Mesenchymal stem cell (in vitro differentiated cells and primary cell): ENCODE data around the gene UBALD2.

Source experiments
- DNase-seq: peaks from one replicate; pipeline ENCODE4 v3.0.0-alpha.2; 2013
- H2AFZ ChIP-seq: one replicate; pipeline ENCODE4 v1.6.1; 2013; ENCODE audit warnings: low read depth, mild to moderate bottlenecking, control low read depth, inconsistent platforms, low read length, moderate library complexity
- H2AK5ac ChIP-seq: 2 replicates; pipeline ENCODE4 v1.6.1; 2013; ENCODE audit warnings: low read length, moderate library complexity, mild to moderate bottlenecking, inconsistent platforms; ENCODE audit not compliant: severe bottlenecking
- H2BK120ac ChIP-seq: one replicate; pipeline ENCODE4 v1.6.1; 2013; ENCODE audit warnings: low read depth, mild to moderate bottlenecking, inconsistent platforms, low read length, moderate library complexity
- H2BK12ac ChIP-seq, 2 experiments: one replicate each; pipeline ENCODE4 v1.6.1; 2013; ENCODE audit warnings: inconsistent platforms in 2 of 2, low read length in 2 of 2, mild to moderate bottlenecking in 2 of 2, moderate library complexity in 2 of 2, control low read depth in 1 of 2
- H2BK15ac ChIP-seq: one replicate; pipeline ENCODE4 v1.6.1; 2013; ENCODE audit warnings: mild to moderate bottlenecking, low read depth, inconsistent platforms; ENCODE audit not compliant: poor library complexity, severe bottlenecking
- H2BK5ac ChIP-seq: 2 replicates; pipeline ENCODE4 v1.6.1; 2013; ENCODE audit warnings: low read depth, mild to moderate bottlenecking, low read length, control low read depth, inconsistent platforms; ENCODE audit not compliant: poor library complexity, severe bottlenecking
- H3K14ac ChIP-seq, 2 experiments: one replicate each; pipeline ENCODE4 v1.6.1; 2013; ENCODE audit warnings: inconsistent platforms in 2 of 2, low read length in 2 of 2, control low read depth in 1 of 2, mild to moderate bottlenecking in 1 of 2, moderate library complexity in 1 of 2
- H3K18ac ChIP-seq, 2 experiments: one replicate each; pipeline ENCODE4 v1.6.1; 2013; ENCODE audit warnings: inconsistent platforms in 2 of 2, low read length in 2 of 2, control low read depth in 1 of 2, low read depth in 1 of 2, mild to moderate bottlenecking in 1 of 2
- H3K23ac ChIP-seq, 2 experiments: one replicate each; pipeline ENCODE4 v1.6.1; 2013; ENCODE audit warnings: inconsistent platforms in 2 of 2, low read length in 2 of 2, mild to moderate bottlenecking in 2 of 2, moderate library complexity in 2 of 2, control low read depth in 1 of 2
- H3K27ac ChIP-seq: 2 replicates; pipeline ENCODE4 v1.5.1; 2013; ENCODE audit warnings: mild to moderate bottlenecking, moderate library complexity, low read length, control low read depth, inconsistent platforms; ENCODE audit not compliant: poor library complexity, severe bottlenecking
- H3K27me3 ChIP-seq, 2 experiments: 2 replicates each; pipeline versions ENCODE4 v1.6.1 to v1.7.0; 2013; ENCODE audit warnings: low read length in 2 of 2, mild to moderate bottlenecking in 2 of 2, moderate library complexity in 2 of 2, control low read depth in 1 of 2, inconsistent platforms in 1 of 2; ENCODE audit not compliant: control insufficient read depth in 1 of 2, insufficient read depth in 1 of 2
- H3K36me3 ChIP-seq, 2 experiments: 2 replicates each; pipeline versions ENCODE4 v1.6.1 to v1.7.0; 2013; ENCODE audit warnings: low read length in 2 of 2, control low read depth in 1 of 2, inconsistent platforms in 1 of 2, low read depth in 1 of 2, mild to moderate bottlenecking in 1 of 2; ENCODE audit not compliant: insufficient read depth in 2 of 2, control insufficient read depth in 1 of 2
- H3K4ac ChIP-seq, 2 experiments: one replicate each; pipeline ENCODE4 v1.6.1; 2013; ENCODE audit warnings: inconsistent platforms in 2 of 2, low read length in 2 of 2, mild to moderate bottlenecking in 2 of 2, moderate library complexity in 2 of 2, control low read depth in 1 of 2, low read depth in 1 of 2
- H3K4me1 ChIP-seq: 2 replicates; pipeline ENCODE4 v1.6.1; 2013; ENCODE audit warnings: low read depth, low read length, control low read depth; ENCODE audit not compliant: control insufficient read depth, insufficient read depth
- H3K4me2 ChIP-seq: 2 replicates; pipeline ENCODE4 v1.6.1; 2013; ENCODE audit warnings: low read length, mild to moderate bottlenecking, inconsistent platforms; ENCODE audit not compliant: poor library complexity, severe bottlenecking
- H3K4me3 ChIP-seq, 2 experiments: 2 replicates each; pipeline versions ENCODE4 v1.5.1 to v1.7.0; 2013; ENCODE audit warnings: low read length in 2 of 2, mild to moderate bottlenecking in 2 of 2, control low read depth in 1 of 2, low read depth in 1 of 2; ENCODE audit not compliant: insufficient read depth in 1 of 2
- H3K79me1 ChIP-seq: replicated peaks from 2 replicates; pipeline ENCODE4 v1.6.1; 2013; ENCODE audit warnings: mild to moderate bottlenecking, control low read depth, low read length, inconsistent platforms; ENCODE audit not compliant: poor library complexity, severe bottlenecking
- H3K9ac ChIP-seq: 2 replicates; pipeline ENCODE4 v1.7.0; 2013; ENCODE audit warnings: mild to moderate bottlenecking, low read length, moderate library complexity
- H3K9me3 ChIP-seq: 2 replicates; pipeline ENCODE4 v1.7.0; 2013; ENCODE audit warnings: mild to moderate bottlenecking, low read length; ENCODE audit not compliant: control insufficient read depth
- H4K8ac ChIP-seq: one replicate; pipeline ENCODE4 v1.6.1; 2013; ENCODE audit warnings: inconsistent platforms, mild to moderate bottlenecking, low read length, moderate library complexity
- H4K91ac ChIP-seq: one replicate; pipeline ENCODE4 v1.6.1; 2013; ENCODE audit warnings: mild to moderate bottlenecking, low read length, inconsistent platforms
- WGBS: methylation state at CpG from one replicate; pipeline ENCODE4 v1.1.7; 2013; ENCODE audit warnings: mixed read lengths; 5-methylcytosine and 5-hydroxymethylcytosine counted together

The UBALD2 gene

GRCh38 chr17:76260220-76260619, 4.9 kb upstream of the UBALD2 start:
- no peak overlapping the region for H2AFZ ChIP-seq
- peaks cover 8% of the 10 kb centered on the region for H3K4me1 ChIP-seq
- H2BK12ac ChIP-seq: no peak overlapping the region
- no peak overlapping the region for H2BK15ac ChIP-seq
- no peak overlapping the region for H3K27ac ChIP-seq
- no peak for DNase-seq
- H3K23ac ChIP-seq: no peak overlapping the region
- no peak overlapping the region for H3K18ac ChIP-seq
- H3K4ac ChIP-seq: no peak overlapping the region
- H3K9me3 ChIP-seq: no peaks in the 10 kb centered on the region
- no peaks in the 10 kb centered on the region for H3K36me3 ChIP-seq
- no peak overlapping the region for H3K14ac ChIP-seq
- H2AK5ac ChIP-seq: no peak overlapping the region
- H3K4me2 ChIP-seq: no peak overlapping the region
- no peak overlapping the region for H2BK5ac ChIP-seq
- no peak overlapping the region for H4K8ac ChIP-seq
- H4K91ac ChIP-seq: no peak overlapping the region
- no peak overlapping the region for H3K9ac ChIP-seq
- no peaks in the 10 kb centered on the region for H3K27me3 ChIP-seq
- WGBS: 95% methylated on average over 7 of the region's 7 CpGs
- H2BK120ac ChIP-seq: no peak overlapping the region
- H3K4me3 ChIP-seq: no peak overlapping the region
- H3K79me1 ChIP-seq: no peaks in the 10 kb centered on the region

- H2AFZ ChIP-seq: no peak overlapping the region
- H4K8ac ChIP-seq: no peak overlapping the region
- no peaks in the 10 kb centered on the region for H3K9me3 ChIP-seq
- no peaks in the 10 kb centered on the region for H3K36me3 ChIP-seq
- 79% methylated on average over 3 of the region's 5 CpGs for WGBS
- DNase-seq: no peak
- no peak overlapping the region for H3K4me2 ChIP-seq
- H2BK15ac ChIP-seq: no peak overlapping the region
- H3K27ac ChIP-seq: no peak overlapping the region
- H3K79me1 ChIP-seq: no peaks in the 10 kb centered on the region
- H3K9ac ChIP-seq: no peak overlapping the region
- H3K4ac ChIP-seq: no peak overlapping the region
- no peaks in the 10 kb centered on the region for H3K27me3 ChIP-seq
- H2BK12ac ChIP-seq: peak overlapping the region in 1 of 2 experiments; percentile 4
- no peak overlapping the region for H2BK120ac ChIP-seq
- no peak overlapping the region for H2AK5ac ChIP-seq
- H4K91ac ChIP-seq: no peak overlapping the region
- no peak overlapping the region for H3K14ac ChIP-seq
- H2BK5ac ChIP-seq: no peak overlapping the region
- H3K23ac ChIP-seq: no peak overlapping the region
- no peak overlapping the region for H3K4me3 ChIP-seq
- H3K18ac ChIP-seq: no peak overlapping the region
- peaks cover 8% of the 10 kb centered on the region for H3K4me1 ChIP-seq
Measured at GRCh38 chr17:76260669-76261068, 4.5 kb upstream of the UBALD2 start.

GRCh38 chr17:76261421-76262215, 3.5 kb upstream of the UBALD2 start:
- Histone ChIP-seq H3K9me3 (no peaks in the 10 kb centered on the region), H3K4me3 (no peak overlapping the region), H3K27me3 (no peaks in the 10 kb centered on the region), H4K91ac (no peak overlapping the region), H3K9ac (no peak overlapping the region), H3K4me1 (peaks cover 11% of the 10 kb centered on the region), H2BK120ac (no peak overlapping the region), H3K36me3 (no peaks in the 10 kb centered on the region), H3K18ac (no peak overlapping the region), H3K27ac (no peak overlapping the region), H2BK5ac (no peak overlapping the region), H3K4me2 (no peak overlapping the region), H4K8ac (no peak overlapping the region), H2AFZ (no peak overlapping the region), H2AK5ac (no peak overlapping the region), H3K4ac (no peak overlapping the region), H3K23ac (no peak overlapping the region), H2BK12ac (peak overlapping the region in 1 of 2 experiments; percentile 21), H2BK15ac (no peak overlapping the region), H3K14ac (no peak overlapping the region), H3K79me1 (no peaks in the 10 kb centered on the region)
- DNase-seq: peak; percentile 18
- WGBS: 90% methylated on average over 21 of the region's 23 CpGs

- no peak overlapping the region for H3K23ac ChIP-seq
- H3K27me3 ChIP-seq: no peaks in the 10 kb centered on the region
- H3K9ac ChIP-seq: no peak overlapping the region
- no peaks in the 10 kb centered on the region for H3K79me1 ChIP-seq
- peak overlapping the region in 1 of 2 experiments; percentile 91 for H3K4ac ChIP-seq
- H3K4me3 ChIP-seq: no peak overlapping the region
- peak overlapping the region; percentile 77 for H2AK5ac ChIP-seq
- peak overlapping the region; percentile 28 for H3K27ac ChIP-seq
- no peak overlapping the region for H2BK15ac ChIP-seq
- H3K9me3 ChIP-seq: no peaks in the 10 kb centered on the region
- H4K8ac ChIP-seq: peak overlapping the region; percentile 70
- no peak overlapping the region for H2BK5ac ChIP-seq
- H3K18ac ChIP-seq: peak overlapping the region in 1 of 2 experiments; percentile 54
- no peak overlapping the region for H3K4me2 ChIP-seq
- H3K14ac ChIP-seq: no peak overlapping the region
- H4K91ac ChIP-seq: no peak overlapping the region
- H2BK12ac ChIP-seq: peak overlapping the region; percentile 56 to 85
- WGBS: 77% methylated on average over 9 of the region's 9 CpGs
- peaks cover 0 to 4% of the 10 kb centered on the region in 2 experiments for H3K36me3 ChIP-seq
- peak; percentile 43 for DNase-seq
- peak overlapping the region; percentile 55 for H2AFZ ChIP-seq
- no peak overlapping the region for H2BK120ac ChIP-seq
- peaks cover 21% of the 10 kb centered on the region for H3K4me1 ChIP-seq
Measured at GRCh38 chr17:76262732-76263344, 2.3 kb upstream of the UBALD2 start.
